ENCODE data around the gene FBXL19.

DNA sequence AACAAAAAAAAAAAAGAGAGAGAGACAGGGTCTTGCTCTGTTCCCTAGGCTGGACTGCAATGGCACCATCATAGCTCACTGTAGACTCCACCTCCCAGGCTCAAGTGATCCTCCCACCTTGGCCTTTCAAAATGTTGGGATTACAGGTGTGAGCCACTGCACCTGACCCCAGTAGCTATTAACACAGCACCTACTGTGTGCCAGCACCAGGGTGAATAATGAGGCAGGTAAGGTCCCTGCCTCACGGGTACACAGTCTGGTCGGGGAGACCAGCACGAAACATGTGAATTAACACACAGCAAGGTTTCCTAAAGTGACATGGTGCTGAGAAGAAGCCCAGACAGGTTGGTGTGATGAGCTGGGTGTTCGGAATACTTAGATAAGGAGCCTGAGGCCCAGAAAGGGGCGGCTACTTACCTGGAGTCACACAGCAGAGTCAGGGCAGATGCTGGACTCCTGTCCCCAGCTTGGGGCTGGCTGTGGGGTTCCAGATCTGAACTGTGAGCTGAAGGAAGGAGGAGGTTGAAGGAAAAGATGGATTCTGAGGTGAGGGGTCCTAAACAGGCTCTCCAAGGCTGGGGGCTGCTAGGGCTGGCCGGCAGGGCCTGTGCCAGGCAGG, 10.5 kb upstream of the FBXL19 start:
- TF ChIP-seq, protein P1, sequence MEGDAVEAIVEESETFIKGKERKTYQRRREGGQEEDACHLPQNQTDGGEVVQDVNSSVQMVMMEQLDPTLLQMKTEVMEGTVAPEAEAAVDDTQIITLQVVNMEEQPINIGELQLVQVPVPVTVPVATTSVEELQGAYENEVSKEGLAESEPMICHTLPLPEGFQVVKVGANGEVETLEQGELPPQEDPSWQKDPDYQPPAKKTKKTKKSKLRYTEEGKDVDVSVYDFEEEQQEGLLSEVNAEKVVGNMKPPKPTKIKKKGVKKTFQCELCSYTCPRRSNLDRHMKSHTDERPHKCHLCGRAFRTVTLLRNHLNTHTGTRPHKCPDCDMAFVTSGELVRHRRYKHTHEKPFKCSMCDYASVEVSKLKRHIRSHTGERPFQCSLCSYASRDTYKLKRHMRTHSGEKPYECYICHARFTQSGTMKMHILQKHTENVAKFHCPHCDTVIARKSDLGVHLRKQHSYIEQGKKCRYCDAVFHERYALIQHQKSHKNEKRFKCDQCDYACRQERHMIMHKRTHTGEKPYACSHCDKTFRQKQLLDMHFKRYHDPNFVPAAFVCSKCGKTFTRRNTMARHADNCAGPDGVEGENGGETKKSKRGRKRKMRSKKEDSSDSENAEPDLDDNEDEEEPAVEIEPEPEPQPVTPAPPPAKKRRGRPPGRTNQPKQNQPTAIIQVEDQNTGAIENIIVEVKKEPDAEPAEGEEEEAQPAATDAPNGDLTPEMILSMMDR (conservative IDR thresholded peaks at IDR 0.05; ENCODE audit: low read length), result no peak
- TF ChIP-seq EZH2phosphoT487 (IDR thresholded peaks at IDR 0.05; ENCODE audit: borderline replicate concordance, low read depth, low read length), result no peak

Measured in OCI-LY7 (cell line).